Prostate gland (tissue), 2 donors: ENCODE results near the gene ISG20. TPM values are rescaled to one million over a fixed set of nuclear protein-coding genes. Genes with fewer than 3 reads are reported as not detected.

Source experiments
- DNase-seq: peaks from one replicate; pipeline ENCODE4 v3.0.0-alpha.2; 2019; ENCODE audit warnings: low spot score
- H3K27ac ChIP-seq, 2 donors: fragments of 200-600 bp; sonication (generic); 2 replicates each; pipeline ENCODE4 v1.5.1; 2017 to 2019
- H3K27me3 ChIP-seq: fragments of 200-600 bp; sonication (generic); replicated peaks from 2 replicates; pipeline ENCODE4 v1.5.1; 2019; ENCODE audit not compliant: insufficient read depth
- H3K36me3 ChIP-seq, 2 donors: fragments of 200-600 bp; sonication (generic); 1 replicate in 1 of 2; 2 replicates in 1 of 2; pipeline versions ENCODE4 v1.5.1 to v1.8.1; 2017 to 2019
- H3K4me1 ChIP-seq: fragments of 200-600 bp; sonication (generic); replicated peaks from 2 replicates; pipeline ENCODE4 v1.5.1; 2019
- H3K4me3 ChIP-seq, 2 donors: fragments of 200-600 bp; sonication (generic); 2 replicates each; pipeline ENCODE4 v1.5.1; 2017 to 2019
- H3K9me3 ChIP-seq: fragments of 200-600 bp; sonication (generic); 2 replicates; pipeline ENCODE4 v1.5.1; 2017
- CTCF ChIP-seq, 4 experiments: fragments of 200-600 bp in 2 of 4; fragments of 450-650 bp in 2 of 4; sonication (generic) in 2 of 4; IDR thresholded peaks; 1 replicate in 3 of 4; 2 replicates in 1 of 4; pipeline ENCODE4 v1.5.1; 2016 to 2019; ENCODE audit warnings: antibody characterized with exemption in 4 of 4, mild to moderate bottlenecking in 2 of 4, moderate library complexity in 2 of 4
- POLR2A ChIP-seq: fragments of 450-650 bp; IDR thresholded peaks from one replicate; pipeline ENCODE4 v1.6.1; 2016; ENCODE audit warnings: antibody characterized with exemption, mild to moderate bottlenecking
- POLR2AphosphoS5 ChIP-seq: sonication (generic); formaldehyde crosslinking; IDR thresholded peaks from one replicate; pipeline ENCODE4 v1.6.1; 2017; ENCODE audit warnings: antibody characterized with exemption
- WGBS: methylation state at CpG from one replicate; pipeline ENCODE4 v1.1.5; 2018; 5-methylcytosine and 5-hydroxymethylcytosine counted together
- intact Hi-C: fragments of 100-400 bp; cut with DNase I; formaldehyde crosslinking; loops from one replicate; pipeline ENCODE4 v1.14.2; 2022
- total RNA-seq, 2 donors: library from RNA; depleted of rRNA; stranded (reverse); fragments of >200 nt; gene quantifications; one replicate each; pipeline ENCODE4 v1.1.0, GENCODE V29; 2016

The ISG20 gene
- total RNA-seq, 2 donors from 2014 or later = 6.9 to 16.3 TPM

- no peaks in the 10 kb centered on the region for H3K36me3 ChIP-seq
- no peak for DNase-seq
- H3K4me3 ChIP-seq = no peak overlapping the region
- no peaks in the 10 kb centered on the region for H3K27me3 ChIP-seq
- no peak overlapping the region for H3K27ac ChIP-seq
- WGBS = 70% methylated on average over 11 of the region's 11 CpGs
- H3K9me3 ChIP-seq = no peaks in the 10 kb centered on the region
- intact Hi-C loops = no loop called here
- no peaks in the 10 kb centered on the region for H3K4me1 ChIP-seq
- TF ChIP-seq POLR2AphosphoS5 (no peak), POLR2A (no peak), CTCF (IDR thresholded peaks at IDR 0.05) (no peak)
Measured at GRCh38 chr15:88615303-88616107, 23.3 kb upstream of the ISG20 start.

GRCh38 chr15:88616240-88616639, 22.6 kb upstream of the ISG20 start:
- H3K27me3 ChIP-seq = no peaks in the 10 kb centered on the region
- H3K4me3 ChIP-seq = no peak overlapping the region
- WGBS = 88% methylated on average over 4 of the region's 4 CpGs
- H3K36me3 ChIP-seq = no peaks in the 10 kb centered on the region
- intact Hi-C loops = no loop called here
- no peak overlapping the region for H3K27ac ChIP-seq
- no peaks in the 10 kb centered on the region for H3K9me3 ChIP-seq
- TF ChIP-seq CTCF (IDR thresholded peaks at IDR 0.05) (no peak), POLR2A (no peak), POLR2AphosphoS5 (no peak)
- no peaks in the 10 kb centered on the region for H3K4me1 ChIP-seq
- DNase-seq = no peak

- no peaks in the 10 kb centered on the region for H3K9me3 ChIP-seq
- H3K4me1 ChIP-seq = peaks cover 5% of the 10 kb centered on the region
- no peak overlapping the region for H3K4me3 ChIP-seq
- 87% methylated on average over 10 of the region's 10 CpGs for WGBS
- DNase-seq = no peak
- TF ChIP-seq POLR2A (no peak), CTCF (IDR thresholded peaks at IDR 0.05) (no peak), POLR2AphosphoS5 (no peak)
- H3K36me3 ChIP-seq = no peaks in the 10 kb centered on the region
- no peaks in the 10 kb centered on the region for H3K27me3 ChIP-seq
- intact Hi-C loops = no loop called here
- H3K27ac ChIP-seq = no peak overlapping the region
Measured at GRCh38 chr15:88617031-88617722, 21.6 kb upstream of the ISG20 start.

DNA sequence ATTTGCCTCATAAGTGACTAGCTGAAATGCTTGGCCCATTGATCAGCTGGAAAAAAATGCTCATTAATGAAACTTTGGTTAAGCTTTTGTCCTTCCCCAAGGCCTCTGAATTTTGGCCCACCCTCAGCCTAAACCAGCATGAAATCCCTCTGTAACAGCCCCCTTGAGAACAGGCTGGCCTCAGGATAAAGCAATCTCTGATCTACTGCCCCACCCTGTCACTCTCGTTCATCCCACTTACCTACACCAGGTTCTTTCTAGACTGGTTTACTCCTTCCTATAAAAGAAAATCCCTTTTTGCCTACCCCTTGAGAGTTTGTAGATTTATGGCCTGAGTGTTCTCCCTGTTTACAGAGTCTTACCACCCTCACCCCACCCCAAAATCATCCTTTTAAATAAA, 21.0 kb upstream of the ISG20 start:
- Histone ChIP-seq H3K4me3 (no peak overlapping the region), H3K36me3 (no peaks in the 10 kb centered on the region), H3K27ac (no peak overlapping the region), H3K9me3 (no peaks in the 10 kb centered on the region), H3K27me3 (no peaks in the 10 kb centered on the region), H3K4me1 (peaks cover 6% of the 10 kb centered on the region)
- WGBS = 40% methylated on average over 1 of the region's 1 CpG
- TF ChIP-seq POLR2A = no peak
- TF ChIP-seq POLR2AphosphoS5 = no peak
- no peak for TF ChIP-seq CTCF (IDR thresholded peaks at IDR 0.05)
- no peak for DNase-seq
- intact Hi-C loops = no loop called here
